IPS-NIHi11 (cell line): ENCODE measurements around the gene SPRYD3.

Experiments
- DNase-seq: peaks from one replicate; pipeline ENCODE4 v3.0.0; 2012; ENCODE audit warnings: mixed read lengths, low spot score

SPRYD3 gene

DNA sequence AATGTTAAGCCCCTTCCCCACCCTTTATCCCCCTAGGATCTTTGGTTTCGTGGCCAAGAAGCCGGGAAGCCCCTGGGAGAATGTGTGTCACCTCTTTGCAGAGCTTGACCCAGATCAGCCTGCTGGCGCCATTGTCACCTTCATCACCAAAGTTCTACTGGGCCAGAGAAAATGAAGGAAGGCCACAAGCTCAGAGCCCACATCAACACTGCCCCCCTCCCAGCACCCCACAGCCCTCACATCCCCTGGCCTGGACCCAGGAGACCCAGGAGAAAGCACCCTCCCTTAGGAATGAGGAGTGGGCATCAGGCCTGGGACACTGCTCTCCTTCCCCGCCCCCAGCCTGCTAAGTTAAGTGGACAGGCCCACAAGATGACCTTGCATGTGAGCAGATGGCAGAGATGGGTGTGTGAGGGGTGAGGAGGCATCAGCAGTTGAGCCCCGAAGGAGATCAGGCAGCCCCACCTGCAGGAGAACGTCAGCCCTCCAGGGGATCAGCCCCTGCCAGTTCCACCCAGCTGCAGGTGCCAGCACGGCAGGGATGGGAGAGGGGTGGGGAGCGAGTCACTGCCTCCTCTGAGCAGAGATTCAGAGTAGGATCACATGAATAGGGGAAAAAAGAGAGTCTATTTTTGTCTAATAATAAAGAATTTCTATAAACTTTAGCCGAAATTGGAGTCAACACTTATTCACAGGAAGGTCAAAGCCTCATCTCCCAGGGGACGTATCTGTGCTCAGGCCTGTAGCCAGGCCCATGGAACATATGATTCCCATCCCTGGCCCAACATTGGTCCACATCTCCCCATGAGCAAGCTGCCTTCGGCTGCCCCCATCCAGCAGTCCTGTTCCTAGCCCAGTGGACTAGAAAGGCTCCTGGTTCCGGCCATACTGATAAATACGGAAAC lies 15.2 kb downstream of the SPRYD3 start:
- no peak for DNase-seq

DNA sequence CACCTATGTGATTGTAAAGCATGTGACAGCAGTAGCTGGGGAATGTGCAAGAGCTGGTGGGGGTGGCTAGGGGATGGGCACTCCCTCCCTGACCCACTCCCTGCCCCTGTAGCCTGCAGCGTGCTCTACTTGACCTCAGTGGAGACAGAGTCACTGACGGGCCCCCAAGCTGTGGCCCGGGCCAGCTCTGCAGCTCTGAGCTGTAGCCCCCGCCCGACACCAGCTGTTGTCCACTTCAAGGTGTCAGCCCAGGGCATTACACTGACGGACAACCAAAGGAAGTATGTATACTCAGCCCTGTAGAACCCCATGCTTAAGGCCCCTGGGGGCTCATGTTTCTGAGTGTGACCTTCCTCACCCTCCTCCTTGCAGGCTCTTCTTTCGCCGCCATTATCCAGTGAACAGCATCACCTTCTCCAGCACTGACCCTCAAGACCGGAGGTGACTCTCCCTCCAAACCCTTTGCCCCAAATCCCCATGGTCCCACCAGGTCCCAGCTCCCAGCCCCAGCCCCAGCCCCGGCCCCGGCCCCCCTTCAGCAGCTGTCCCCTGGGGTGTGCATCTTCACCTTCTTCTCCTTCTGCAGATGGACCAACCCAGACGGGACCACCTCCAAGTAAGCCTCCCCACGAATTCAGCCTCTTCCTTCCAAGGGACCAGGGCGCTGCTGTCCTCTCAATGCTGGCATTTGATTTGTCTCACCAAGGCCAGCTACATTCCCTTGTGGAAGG lies 16.0 kb downstream of the SPRYD3 start:
- no peak for DNase-seq

DNA sequence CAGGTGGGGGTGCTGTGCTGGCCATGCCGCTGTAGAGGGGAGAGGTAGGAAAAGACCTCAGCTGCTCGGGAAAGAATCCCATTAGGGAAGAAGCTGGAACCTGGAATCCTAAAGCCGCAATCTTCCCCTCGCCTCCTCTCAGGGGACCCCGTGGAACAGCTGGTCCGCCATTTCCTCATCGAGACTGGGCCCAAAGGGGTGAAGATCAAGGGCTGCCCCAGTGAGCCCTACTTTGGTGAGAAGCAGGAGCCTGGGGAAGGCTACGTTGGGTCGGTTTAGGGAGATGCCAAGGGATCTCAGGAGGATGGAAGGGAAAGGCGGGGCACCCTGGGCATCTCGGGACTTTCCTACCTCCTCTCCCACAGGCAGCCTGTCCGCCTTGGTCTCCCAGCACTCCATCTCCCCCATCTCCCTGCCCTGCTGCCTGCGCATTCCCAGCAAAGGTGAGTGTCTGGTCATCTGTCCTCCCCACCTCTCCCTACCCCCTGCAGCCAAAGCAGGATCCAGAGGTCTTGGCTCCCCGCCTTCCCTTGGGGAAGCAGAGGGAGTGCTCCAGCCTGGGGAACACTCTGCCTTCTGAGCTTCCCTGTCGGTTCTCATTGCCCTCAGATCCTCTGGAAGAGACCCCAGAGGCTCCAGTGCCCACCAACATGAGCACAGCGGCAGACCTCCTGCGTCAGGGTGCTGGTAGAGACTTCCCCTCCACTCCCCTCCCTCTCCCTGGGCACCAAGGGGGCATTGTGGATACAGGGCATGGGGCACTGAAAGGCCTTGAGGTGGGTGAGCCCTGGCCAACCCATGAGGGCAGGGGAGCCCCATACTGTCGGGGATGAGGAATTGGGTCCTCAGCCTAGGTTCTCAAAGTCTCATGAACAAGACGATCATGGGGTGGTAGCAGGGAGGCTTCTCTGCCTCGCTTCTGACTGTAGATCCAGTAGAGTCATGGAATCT lies 16.9 kb downstream of the SPRYD3 start:
- DNase-seq: no peak

DNA sequence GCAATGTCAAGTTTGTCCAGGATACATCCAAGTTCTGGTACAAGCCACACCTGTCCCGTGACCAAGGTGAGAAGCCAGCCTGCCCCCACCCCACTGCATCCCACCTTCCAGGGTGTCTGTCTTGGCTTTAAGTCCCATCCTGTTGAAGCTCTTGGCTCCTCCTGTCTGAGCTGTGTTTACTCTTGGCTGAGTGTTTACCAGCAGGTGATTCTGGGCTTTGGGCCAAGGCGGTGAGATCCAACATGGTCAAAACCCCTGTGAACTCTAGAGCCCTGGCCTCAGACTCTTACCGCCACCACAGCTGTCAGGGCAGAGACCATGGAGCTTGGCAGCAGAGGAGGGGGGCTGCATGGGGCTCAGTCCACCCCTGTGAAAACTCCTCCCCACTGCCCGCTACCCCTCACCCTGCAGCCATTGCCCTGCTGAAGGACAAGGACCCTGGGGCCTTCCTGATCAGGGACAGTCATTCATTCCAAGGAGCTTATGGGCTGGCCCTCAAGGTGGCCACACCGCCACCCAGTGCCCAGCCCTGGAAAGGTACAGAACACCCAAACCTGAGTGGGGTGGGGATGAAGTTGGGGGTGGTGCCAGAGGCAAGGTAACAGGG lies 17.7 kb downstream of the SPRYD3 start:
- DNase-seq: peak; percentile 68

DNA sequence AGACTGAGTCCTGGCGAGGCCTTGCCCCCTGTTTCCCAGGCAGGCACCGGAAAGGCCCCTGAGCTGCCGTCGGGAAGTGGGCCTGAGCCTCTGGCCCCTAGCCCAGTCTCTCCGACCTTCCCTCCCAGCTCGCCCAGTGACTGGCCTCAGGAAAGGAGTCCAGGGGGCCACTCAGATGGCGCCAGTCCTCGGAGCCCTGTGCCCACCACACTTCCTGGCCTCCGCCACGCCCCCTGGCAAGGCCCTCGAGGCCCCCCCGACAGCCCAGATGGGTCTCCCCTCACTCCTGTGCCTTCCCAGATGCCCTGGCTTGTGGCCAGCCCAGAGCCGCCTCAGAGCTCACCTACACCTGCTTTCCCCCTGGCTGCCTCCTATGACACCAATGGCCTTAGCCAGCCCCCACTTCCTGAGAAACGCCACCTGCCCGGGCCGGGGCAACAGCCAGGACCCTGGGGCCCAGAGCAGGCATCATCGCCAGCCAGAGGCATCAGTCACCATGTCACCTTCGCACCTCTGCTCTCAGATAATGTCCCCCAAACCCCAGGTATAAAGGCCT lies 18.4 kb downstream of the SPRYD3 start:
- no peak for DNase-seq

DNA sequence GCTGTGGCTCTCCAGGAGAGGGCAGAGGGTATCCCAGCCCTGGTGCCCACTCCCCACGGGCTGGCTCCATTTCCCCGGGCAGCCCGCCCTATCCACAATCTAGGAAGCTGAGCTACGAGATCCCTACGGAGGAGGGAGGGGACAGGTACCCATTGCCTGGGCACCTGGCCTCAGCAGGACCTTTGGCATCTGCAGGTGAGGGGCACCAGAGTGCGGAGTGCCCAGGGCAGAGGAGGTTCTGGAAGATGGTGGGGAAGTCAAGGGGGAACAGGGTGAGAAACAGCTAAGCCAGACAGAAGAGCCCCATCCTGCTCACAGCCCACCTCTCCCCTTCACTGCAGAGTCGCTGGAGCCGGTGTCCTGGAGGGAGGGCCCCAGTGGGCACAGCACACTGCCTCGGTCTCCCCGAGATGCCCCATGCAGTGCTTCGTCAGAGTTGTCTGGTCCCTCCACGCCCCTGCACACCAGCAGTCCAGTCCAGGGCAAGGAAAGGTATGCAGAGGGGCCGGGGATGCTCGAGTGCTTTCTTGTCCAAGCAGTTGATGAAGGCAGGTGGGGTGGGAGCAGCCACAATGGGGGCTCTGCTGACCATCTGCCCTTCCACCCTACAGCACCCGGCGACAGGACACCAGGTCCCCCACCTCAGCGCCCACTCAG lies 19.0 kb downstream of the SPRYD3 start:
- no peak for DNase-seq

DNA sequence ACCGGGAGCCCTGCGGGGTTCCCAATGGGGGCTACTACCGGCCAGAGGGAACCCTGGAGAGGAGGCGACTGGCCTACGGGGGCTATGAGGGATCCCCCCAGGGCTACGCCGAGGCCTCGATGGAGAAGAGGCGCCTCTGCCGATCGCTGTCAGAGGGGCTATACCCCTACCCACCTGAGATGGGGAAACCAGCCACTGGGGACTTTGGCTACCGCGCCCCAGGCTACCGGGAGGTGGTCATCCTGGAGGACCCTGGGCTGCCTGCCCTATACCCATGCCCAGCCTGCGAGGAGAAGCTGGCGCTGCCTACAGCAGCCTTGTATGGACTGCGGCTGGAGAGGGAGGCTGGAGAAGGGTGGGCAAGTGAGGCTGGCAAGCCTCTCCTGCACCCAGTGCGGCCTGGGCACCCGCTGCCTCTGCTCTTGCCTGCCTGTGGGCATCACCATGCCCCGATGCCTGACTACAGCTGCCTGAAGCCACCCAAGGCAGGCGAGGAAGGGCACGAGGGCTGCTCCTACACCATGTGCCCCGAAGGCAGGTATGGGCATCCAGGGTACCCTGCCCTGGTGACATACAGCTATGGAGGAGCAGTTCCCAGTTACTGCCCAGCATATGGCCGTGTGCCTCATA lies 19.6 kb downstream of the SPRYD3 start:
- no peak for DNase-seq

DNA sequence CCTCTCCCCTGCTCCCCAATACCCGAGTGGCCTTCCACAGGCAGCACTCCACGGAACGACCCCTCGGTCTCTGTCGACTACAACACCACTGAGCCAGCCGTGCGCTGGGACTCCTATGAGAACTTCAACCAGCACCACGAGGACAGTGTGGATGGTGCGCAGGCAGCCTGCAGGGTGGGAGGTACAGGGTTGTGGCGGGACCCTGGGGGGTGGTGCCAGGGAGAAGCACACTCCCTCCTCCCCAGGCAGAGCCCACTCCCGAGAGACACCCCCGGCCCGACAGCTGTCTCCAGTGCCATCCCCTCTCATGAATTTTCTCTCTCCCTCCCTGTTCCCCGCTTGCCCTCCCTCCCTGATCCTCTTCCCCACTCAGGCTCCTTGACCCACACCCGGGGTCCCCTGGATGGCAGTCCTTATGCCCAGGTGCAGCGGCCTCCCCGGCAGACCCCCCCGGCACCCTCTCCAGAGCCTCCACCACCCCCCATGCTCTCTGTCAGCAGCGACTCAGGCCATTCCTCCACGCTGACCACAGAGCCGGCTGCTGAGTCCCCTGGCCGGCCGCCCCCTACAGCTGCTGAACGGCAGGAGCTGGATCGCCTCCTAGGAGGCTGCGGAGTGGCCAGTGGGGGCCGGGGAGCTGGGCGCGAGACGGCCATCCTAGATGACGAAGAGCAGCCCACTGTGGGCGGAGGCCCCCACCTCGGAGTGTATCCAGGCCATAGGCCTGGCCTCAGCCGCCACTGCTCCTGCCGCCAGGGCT lies 20.3 kb downstream of the SPRYD3 start:
- DNase-seq: no peak

DNA sequence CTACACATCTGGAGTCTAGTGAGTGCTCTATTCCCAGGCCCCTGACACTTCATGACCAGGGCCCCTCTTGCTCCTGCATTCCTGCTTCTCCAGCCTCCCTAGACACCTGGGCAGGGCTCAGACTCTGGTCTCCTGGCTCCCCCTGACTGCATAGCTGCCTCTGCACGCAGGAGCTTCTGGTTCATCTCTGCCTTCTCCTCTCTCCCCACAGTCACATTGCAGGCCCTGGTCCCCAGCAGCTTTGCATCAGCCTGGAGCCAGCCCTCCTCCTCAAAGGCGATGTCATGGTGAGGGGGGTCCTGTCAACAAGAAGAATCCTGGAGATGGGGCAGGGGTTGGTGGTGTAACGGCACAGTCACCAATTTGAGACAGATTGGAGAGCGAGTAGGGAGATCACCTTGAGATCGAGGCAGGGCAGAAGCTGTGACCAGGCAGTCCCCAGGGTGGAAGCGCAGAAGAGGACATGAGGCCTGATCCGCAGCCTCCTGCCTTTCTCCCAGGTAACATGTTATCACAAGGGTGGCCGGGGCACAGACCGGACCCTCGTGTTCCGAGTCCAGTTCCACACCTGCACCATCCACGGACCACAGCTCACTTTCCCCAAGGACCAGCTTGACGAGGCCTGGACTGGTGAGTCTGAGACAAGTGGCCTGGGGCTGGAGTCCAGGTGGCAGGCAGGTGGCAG lies 21.2 kb downstream of the SPRYD3 start:
- DNase-seq: no peak

DNA sequence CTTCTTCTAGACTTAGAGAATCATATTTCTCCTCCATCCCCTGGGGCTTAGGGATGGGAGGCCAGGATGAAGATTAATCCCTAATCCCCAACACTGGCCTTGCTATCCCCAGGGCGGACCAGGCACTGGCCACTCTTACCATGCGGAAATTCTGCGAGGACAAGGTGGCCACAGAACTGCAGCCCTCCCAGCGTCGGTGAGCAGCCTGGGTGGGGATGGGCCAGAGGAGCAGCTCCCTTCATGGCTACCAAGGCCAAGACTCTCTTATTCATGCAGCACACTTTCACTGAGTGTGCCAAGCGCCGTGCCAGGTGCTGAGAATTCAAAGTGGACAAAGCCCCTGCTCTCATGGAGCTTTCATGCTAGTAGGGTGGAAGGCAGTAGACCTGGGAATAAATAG lies 22.3 kb downstream of the SPRYD3 start:
- DNase-seq: no peak

DNA sequence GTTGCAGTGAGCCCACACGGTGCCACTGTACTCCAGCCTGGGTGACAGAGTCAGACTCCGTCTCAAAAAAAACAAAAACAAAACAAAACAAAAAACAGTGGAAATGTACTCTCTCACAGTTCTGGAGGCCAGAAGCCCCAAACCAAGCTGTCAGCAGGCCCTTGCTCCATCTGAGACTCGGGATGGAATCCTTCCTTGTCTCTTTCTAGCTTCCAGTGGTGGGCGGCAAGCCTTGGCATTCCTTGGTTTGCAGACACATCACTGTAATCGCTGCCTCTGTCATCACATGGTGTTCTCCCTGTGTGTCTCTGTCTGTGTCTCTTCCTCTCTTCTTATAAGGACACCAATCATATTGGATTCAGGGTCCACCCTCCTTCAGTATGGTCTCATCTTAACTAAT lies 22.9 kb downstream of the SPRYD3 start:
- no peak for DNase-seq

DNA sequence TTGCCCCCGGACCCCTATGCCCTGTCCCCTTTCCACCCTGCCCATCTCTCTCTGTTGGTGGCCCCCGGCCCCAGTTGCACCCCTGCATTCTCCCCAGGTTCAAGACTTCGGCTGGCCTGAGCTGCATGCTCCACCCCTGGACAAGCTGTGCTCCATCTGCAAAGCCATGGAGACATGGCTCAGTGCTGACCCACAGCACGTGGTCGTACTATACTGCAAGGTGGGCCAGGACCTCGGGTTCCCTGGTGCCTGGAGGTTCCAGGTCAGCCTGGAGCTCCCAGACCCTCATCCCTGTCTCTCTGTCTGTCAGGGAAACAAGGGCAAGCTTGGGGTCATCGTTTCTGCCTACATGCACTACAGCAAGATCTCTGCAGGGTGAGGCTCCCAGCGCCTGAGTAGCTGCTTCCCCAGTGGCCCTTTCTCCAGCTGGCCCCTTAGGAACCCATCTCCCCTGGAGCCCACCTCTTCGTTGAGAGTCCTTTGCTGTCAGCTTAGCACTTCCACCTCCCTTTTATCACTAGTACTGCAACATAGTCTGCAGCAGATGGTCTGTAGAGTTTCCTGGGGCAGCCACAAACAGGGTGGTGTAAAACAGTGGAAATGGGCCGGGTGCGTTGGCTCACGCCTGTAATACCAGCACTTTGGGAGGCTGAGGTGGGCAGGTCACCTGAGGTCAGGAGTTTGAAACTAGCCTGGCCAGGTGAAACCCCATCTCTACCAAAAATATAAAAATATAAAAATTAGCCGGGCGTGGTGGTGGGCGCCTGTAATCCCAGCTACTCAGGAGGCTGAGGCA lies 23.5 kb downstream of the SPRYD3 start:
- DNase-seq: no peak

DNA sequence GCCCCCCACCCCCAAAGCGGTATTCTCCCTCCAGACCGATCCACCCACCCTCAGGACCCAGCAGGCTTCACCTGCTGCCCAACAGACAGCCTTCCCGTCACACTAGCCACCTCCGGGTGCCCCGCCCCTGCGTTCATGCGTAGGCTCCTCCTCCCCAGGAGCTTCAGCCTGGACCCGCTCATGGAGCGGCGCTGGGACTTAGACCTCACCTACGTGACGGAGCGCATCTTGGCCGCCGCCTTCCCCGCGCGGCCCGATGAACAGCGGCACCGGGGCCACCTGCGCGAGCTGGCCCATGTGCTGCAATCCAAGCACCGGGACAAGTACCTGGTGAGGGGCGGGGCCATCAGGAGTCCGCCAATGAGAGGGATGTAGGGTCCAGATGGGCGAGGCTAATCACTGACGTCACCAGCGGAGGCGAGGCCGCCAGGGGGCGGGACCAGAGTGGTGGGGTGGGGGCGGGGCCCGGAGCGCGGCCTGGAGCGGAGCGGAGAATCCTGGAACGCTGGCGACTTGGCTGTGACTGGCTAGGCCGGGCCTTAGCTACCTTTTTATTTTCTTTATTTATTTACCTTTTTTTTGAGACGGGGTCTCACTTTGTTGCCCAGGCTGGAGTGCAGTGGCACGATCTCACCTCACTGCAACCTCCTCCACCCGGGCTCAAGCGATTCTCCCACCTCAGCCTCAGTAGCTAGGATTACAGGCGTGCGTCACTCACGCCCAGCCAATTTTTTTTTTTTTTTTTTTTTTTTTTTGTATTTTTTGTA lies 24.9 kb downstream of the SPRYD3 start:
- DNase-seq: peak; percentile 93

DNA sequence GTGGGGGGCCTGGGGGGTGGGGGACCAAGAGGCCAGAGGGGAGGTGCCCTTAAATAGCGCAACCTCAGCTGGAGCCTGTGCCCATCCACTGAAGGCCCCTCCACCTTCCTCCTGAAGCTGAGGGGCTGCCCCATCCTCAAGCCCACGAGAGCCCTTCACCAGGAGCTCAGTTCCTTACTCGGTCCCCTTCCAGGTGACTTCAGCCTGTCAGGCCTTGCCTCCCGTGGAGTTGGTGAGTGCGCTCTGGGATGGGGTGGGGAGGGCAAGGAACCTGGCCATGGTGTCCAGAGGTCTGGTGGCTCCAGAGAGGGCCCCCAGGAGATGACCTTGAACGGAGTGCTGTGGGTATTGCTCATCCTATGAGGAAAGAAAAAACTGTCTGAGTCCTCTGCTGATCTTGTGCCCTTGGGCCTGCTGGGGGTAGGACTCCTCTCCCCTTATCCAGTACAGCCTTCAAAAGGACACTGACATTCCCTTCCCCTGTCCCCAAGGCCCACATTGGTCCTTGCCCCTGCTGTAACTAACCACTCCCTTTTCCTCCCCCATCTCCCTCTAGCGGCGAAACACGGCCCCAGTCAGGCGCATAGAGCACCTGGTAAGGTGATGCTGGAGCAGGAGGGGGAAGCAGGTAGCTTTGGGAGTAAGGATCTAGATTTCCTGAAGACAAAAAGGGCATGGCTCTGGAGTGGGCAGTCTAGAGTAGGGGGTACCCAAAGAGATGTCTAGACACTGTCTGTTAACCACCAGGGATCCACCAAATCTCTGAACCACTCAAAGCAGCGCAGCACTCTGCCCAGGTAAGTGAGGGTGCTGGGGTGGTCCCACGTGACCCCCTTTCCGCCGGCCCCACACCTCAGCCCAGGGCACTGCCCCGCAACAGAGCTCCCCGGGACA lies 25.7 kb downstream of the SPRYD3 start:
- peak; percentile 57 for DNase-seq

DNA sequence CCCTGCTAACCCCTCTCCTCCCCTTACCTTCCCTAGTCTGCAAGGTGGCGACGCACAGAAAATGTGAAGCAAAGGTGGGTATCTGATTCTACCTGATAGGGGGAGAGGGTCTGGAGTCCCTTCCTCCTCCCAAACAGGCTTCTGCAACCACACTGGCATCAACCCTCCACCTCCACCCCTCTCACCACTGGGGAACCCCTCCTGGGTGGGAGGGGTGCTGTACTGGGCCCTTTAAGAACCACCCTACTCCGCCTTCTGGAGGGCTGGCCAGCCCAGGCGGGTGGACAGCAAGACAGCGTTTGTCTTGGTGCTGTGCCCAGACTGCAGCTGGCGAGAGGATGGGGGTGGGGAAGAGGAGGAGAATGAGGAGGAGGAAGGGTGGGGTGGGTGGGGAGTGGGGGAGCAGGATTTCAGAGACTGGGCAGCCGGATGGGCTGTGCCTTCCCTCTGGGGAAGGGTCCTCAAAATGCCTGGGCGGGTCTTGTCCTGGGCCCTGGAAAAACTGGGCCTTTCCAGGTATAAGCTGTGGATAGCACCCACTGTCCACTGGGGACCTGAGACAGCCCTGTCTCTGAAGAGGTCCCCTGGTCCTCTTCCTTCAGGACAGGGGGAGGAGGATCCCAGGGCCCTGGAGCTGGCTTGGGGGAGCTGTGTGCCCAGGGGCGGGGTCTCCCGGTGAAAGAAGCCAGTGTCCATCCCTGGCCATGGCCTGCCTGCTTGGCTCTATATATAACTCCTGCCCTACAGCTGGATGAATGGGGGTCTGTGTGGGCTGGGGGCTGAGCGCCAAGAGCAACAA lies 26.6 kb downstream of the SPRYD3 start:
- no peak for DNase-seq
